Measurements from ENCODE around the gene PLEKHG4B. TPM values are rescaled to one million over a fixed set of nuclear protein-coding genes. Genes with fewer than 3 reads are reported as not detected.
"Not testable (repeated sequence)": the region's sequence is repeated elsewhere in the genome, so short reads cannot be mapped to it uniquely, and the experiment has no call there.

Gene PLEKHG4B
- polyA plus RNA-seq, 3 donors, result not detected

DNA sequence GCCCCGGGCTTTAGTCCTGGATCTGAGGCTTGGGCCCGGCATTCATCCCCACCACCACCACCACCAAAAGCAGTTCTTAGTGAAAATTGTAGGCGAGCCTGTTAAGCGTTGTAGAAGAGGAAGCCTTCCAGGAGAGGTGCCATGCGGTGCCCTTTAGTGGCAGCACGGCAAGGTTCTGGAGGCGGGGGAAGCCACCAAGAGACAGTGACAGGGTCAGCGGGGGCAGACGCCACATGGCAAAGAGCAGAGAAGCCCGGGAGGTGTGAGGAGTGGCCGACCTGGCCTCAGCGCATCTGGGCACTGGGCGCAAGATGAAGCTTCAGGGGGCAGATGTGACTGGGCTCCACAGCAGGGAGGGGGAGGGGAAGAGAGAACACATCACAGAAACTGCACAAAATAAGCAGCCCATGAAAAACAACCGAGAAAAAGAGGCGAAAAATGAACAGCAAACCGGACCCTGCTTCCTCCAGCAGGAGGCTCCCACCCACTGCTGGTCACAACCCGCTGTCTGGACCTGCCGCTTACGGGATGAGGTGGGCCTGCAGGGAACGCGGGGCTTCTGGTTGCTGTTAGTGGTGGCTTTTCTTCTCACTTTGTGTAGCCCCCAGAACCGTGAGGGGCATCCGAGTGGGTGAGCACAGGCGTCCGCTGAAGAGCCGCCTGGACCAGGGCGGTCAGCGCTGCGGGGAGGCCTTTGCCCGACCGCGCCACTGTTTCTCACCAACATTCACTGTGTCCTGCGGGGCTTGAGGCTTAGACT, 103.6 kb downstream of the PLEKHG4B start:
- no peaks in the 10 kb centered on the region for H3K9me3 ChIP-seq (replicated peaks in 1 of 2; ENCODE audit: control insufficient read depth in 1 of 2, insufficient read depth in 1 of 2, low read length in 2 of 2)
- H3K4me3 ChIP-seq (replicated peaks in 1 of 3; ENCODE audit: low read depth in 2 of 3, low read length in 3 of 3), result no peak overlapping the region
- no peak overlapping the region for H3K27ac Mint-ChIP-seq
- H3K4me1 Mint-ChIP-seq, result no peaks in the 10 kb centered on the region
- H3K36me3 Mint-ChIP-seq, result no peaks in the 10 kb centered on the region
- H3K4me3 Mint-ChIP-seq, result no peak overlapping the region
- no peaks in the 10 kb centered on the region for H4K20me1 ChIP-seq (ENCODE audit: insufficient read depth, low read length)
- 84% methylated on average over 27 of the region's 33 CpGs for WGBS (ENCODE audit: insufficient coverage)
- H3K9me3 Mint-ChIP-seq, result peaks cover 0 to 2% (median 0%) of the 10 kb centered on the region in 7 donors
- no peaks in the 10 kb centered on the region for H3K79me2 ChIP-seq (ENCODE audit: insufficient read depth, low read length)
- intact Hi-C loops (cut with micrococcal nuclease), result no loop called here
- no peaks in the 10 kb centered on the region for H3K4me1 ChIP-seq (ENCODE audit: control insufficient read depth in 1 of 2, insufficient read depth in 2 of 2, low read length in 2 of 2)
- H3K4me2 ChIP-seq (replicated peaks; ENCODE audit: extremely low read depth, low read length, poor library complexity, severe bottlenecking), result no peak overlapping the region
- H3K27ac ChIP-seq (ENCODE audit: low read depth in 1 of 2, low read length in 2 of 2), result no peak overlapping the region
- H3K27me3 ChIP-seq (ENCODE audit: control insufficient read depth in 2 of 2, insufficient read depth in 2 of 2, low read length in 2 of 2), result peaks cover 0 to 8% of the 10 kb centered on the region in 2 donors
- DNase-seq, result no peak
- H3K36me3 ChIP-seq (replicated peaks in 1 of 2; ENCODE audit: control insufficient read depth in 1 of 2, insufficient read depth in 2 of 2, low read length in 2 of 2), result no peaks in the 10 kb centered on the region
- peaks cover 4 to 23% (median 15%) of the 10 kb centered on the region in 3 donors for H3K27me3 Mint-ChIP-seq (ENCODE audit: low read depth in 3 of 3)
- TF ChIP-seq, protein P1, sequence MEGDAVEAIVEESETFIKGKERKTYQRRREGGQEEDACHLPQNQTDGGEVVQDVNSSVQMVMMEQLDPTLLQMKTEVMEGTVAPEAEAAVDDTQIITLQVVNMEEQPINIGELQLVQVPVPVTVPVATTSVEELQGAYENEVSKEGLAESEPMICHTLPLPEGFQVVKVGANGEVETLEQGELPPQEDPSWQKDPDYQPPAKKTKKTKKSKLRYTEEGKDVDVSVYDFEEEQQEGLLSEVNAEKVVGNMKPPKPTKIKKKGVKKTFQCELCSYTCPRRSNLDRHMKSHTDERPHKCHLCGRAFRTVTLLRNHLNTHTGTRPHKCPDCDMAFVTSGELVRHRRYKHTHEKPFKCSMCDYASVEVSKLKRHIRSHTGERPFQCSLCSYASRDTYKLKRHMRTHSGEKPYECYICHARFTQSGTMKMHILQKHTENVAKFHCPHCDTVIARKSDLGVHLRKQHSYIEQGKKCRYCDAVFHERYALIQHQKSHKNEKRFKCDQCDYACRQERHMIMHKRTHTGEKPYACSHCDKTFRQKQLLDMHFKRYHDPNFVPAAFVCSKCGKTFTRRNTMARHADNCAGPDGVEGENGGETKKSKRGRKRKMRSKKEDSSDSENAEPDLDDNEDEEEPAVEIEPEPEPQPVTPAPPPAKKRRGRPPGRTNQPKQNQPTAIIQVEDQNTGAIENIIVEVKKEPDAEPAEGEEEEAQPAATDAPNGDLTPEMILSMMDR (IDR thresholded peaks at IDR 0.05), result no peak
- no peak overlapping the region for H3K9ac ChIP-seq (ENCODE audit: insufficient read depth, low read length, poor library complexity, severe bottlenecking)
- no peak overlapping the region for H2AFZ ChIP-seq (ENCODE audit: insufficient read depth, low read depth, low read length, poor library complexity, severe bottlenecking)

DNA sequence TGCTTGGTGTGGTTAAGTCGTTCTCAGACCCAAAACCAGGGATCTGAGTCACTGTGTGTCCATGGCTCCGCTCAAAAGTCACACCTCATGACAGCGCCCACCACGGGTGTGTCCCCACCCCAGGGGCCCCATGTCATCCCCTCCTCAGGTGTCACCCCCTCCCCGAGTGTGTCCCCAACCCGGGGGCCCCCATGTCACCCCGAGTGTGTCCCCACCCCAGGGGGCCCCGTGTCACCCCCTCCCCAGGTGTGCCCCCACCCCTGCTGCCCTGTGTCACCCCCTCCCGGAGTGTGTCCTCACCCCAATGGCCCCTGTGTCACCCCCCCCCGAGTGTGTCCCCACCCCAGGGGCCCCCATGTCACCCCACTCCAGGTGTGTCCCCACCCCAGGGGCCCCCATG, 104.4 kb downstream of the PLEKHG4B start:
- peaks cover 1 to 15% (median 7%) of the 10 kb centered on the region in 3 donors for H3K27me3 Mint-ChIP-seq (ENCODE audit: low read depth in 3 of 3)
- peaks cover 0 to 2% of the 10 kb centered on the region in 2 donors for H3K27me3 ChIP-seq (ENCODE audit: control insufficient read depth in 2 of 2, insufficient read depth in 2 of 2, low read length in 2 of 2)
- no peaks in the 10 kb centered on the region for H3K36me3 Mint-ChIP-seq
- H3K9ac ChIP-seq (ENCODE audit: insufficient read depth, low read length, poor library complexity, severe bottlenecking), result no peak overlapping the region
- H3K79me2 ChIP-seq (ENCODE audit: insufficient read depth, low read length), result no peaks in the 10 kb centered on the region
- no peaks in the 10 kb centered on the region for H3K36me3 ChIP-seq (replicated peaks in 1 of 2; ENCODE audit: control insufficient read depth in 1 of 2, insufficient read depth in 2 of 2, low read length in 2 of 2)
- no peak overlapping the region for H3K4me3 ChIP-seq (replicated peaks in 1 of 3; ENCODE audit: low read depth in 2 of 3, low read length in 3 of 3)
- TF ChIP-seq, protein P1 (IDR thresholded peaks at IDR 0.05), result no peak
- no peaks in the 10 kb centered on the region for H3K4me1 ChIP-seq (ENCODE audit: control insufficient read depth in 1 of 2, insufficient read depth in 2 of 2, low read length in 2 of 2)
- H3K27ac ChIP-seq (ENCODE audit: low read depth in 1 of 2, low read length in 2 of 2), result no peak overlapping the region
- H3K4me2 ChIP-seq (replicated peaks; ENCODE audit: extremely low read depth, low read length, poor library complexity, severe bottlenecking), result no peak overlapping the region
- no peak for DNase-seq
- H3K9me3 ChIP-seq (replicated peaks in 1 of 2; ENCODE audit: control insufficient read depth in 1 of 2, insufficient read depth in 1 of 2, low read length in 2 of 2), result no peaks in the 10 kb centered on the region
- H2AFZ ChIP-seq (ENCODE audit: insufficient read depth, low read depth, low read length, poor library complexity, severe bottlenecking), result no peak overlapping the region
- H3K27ac Mint-ChIP-seq, result no peak overlapping the region
- no peaks in the 10 kb centered on the region for H4K20me1 ChIP-seq (ENCODE audit: insufficient read depth, low read length)
- WGBS (ENCODE audit: insufficient coverage), result 83% methylated on average over 4 of the region's 10 CpGs
- no peak overlapping the region for H3K4me3 Mint-ChIP-seq
- peaks cover 0 to 2% (median 0%) of the 10 kb centered on the region in 7 donors for H3K9me3 Mint-ChIP-seq
- intact Hi-C loops (cut with micrococcal nuclease), result no loop called here
- no peaks in the 10 kb centered on the region for H3K4me1 Mint-ChIP-seq

DNA sequence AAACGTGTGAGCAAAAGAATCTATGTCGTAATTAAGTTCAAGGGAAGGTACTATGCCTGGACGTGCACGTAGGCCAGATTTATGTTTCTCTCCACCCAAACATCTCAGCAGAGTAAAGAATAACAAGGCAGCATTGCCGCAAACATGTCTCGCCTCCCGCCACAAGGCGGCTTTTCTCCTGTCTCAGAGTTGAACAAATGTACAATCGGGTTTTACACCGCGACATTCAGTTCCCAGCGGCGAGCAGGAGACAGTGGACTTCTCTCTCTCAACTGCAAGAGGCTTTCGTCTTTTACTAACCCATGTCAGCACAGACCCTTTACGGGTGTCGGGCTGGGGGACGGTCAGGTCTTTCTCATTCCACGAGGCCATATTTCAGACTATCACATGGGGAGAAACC, 105.1 kb downstream of the PLEKHG4B start:
- H3K9me3 ChIP-seq (replicated peaks in 1 of 2; ENCODE audit: control insufficient read depth in 1 of 2, insufficient read depth in 1 of 2, low read length in 2 of 2); H3K27ac Mint-ChIP-seq; DNase-seq; H4K20me1 ChIP-seq (ENCODE audit: insufficient read depth, low read length); H3K4me2 ChIP-seq (replicated peaks; ENCODE audit: extremely low read depth, low read length, poor library complexity, severe bottlenecking); H3K9me3 Mint-ChIP-seq; H3K79me2 ChIP-seq (ENCODE audit: insufficient read depth, low read length); H3K9ac ChIP-seq (ENCODE audit: insufficient read depth, low read length, poor library complexity, severe bottlenecking); H3K27me3 ChIP-seq (ENCODE audit: control insufficient read depth in 2 of 2, insufficient read depth in 2 of 2, low read length in 2 of 2); H3K4me3 ChIP-seq (replicated peaks in 1 of 3; ENCODE audit: low read depth in 2 of 3, low read length in 3 of 3); H3K27ac ChIP-seq (ENCODE audit: low read depth in 1 of 2, low read length in 2 of 2); H3K4me1 ChIP-seq (ENCODE audit: control insufficient read depth in 1 of 2, insufficient read depth in 2 of 2, low read length in 2 of 2); H2AFZ ChIP-seq (ENCODE audit: insufficient read depth, low read depth, low read length, poor library complexity, severe bottlenecking); H3K36me3 Mint-ChIP-seq; H3K4me3 Mint-ChIP-seq; H3K27me3 Mint-ChIP-seq (ENCODE audit: low read depth in 3 of 3); H3K4me1 Mint-ChIP-seq; H3K36me3 ChIP-seq (replicated peaks in 1 of 2; ENCODE audit: control insufficient read depth in 1 of 2, insufficient read depth in 2 of 2, low read length in 2 of 2); intact Hi-C loops (cut with micrococcal nuclease): not testable (repeated sequence)
- 91% methylated on average over 14 of the region's 18 CpGs for WGBS (ENCODE audit: insufficient coverage)

Data from CD14-positive monocyte (primary cell).